ENCODE results near the gene CCNQ.

Gene CCNQ

GRCh38 chrX:153539171-153539978, 59.6 kb downstream of the CCNQ start:
- TF ChIP-seq NFIC (IDR thresholded peaks at IDR 0.05) (no peak), REST (IDR thresholded peaks at IDR 0.05; ENCODE audit: low read depth) (no peak), FOXM1 (IDR thresholded peaks at IDR 0.05; ENCODE audit: borderline replicate concordance, low read depth) (no peak), MAX (IDR thresholded peaks at IDR 0.05) (no peak), TEAD4 (IDR thresholded peaks at IDR 0.05) (no peak), ZBTB7A (IDR thresholded peaks at IDR 0.05; ENCODE audit: low read depth) (no peak), RAD21 (IDR thresholded peaks at IDR 0.05; ENCODE audit: low read depth) (peak; percentile 67)

GRCh38 chrX:153538424-153538823, 60.5 kb downstream of the CCNQ start:
- no peak for TF ChIP-seq RAD21 (IDR thresholded peaks at IDR 0.05; ENCODE audit: low read depth)
- no peak for TF ChIP-seq USF1 (IDR thresholded peaks at IDR 0.05)
- TF ChIP-seq TEAD4 (IDR thresholded peaks at IDR 0.05): no peak
- no peak for TF ChIP-seq YY1 (IDR thresholded peaks at IDR 0.05; ENCODE audit: low read depth)
- TF ChIP-seq EGR1 (IDR thresholded peaks at IDR 0.05): no peak

Measured in Ishikawa (cell line).